ENCODE data around the gene CTU2.

GRCh38 chr16:88741368-88741767 is 35.1 kb downstream of the CTU2 start:
- TF ChIP-seq CTCF (IDR thresholded peaks at IDR 0.05) (no peak), POLR2A (IDR thresholded peaks at IDR 0.05) (no peak)
